K562 (cell line): ENCODE data around the gene ATOH8. TPM values are rescaled to one million over a fixed set of nuclear protein-coding genes. Genes with fewer than 3 reads are reported as not detected.

Experiments
- ATAC-seq: fragments of 200-7000 bp; cut with Tn5 transposase; 3 replicates; pipeline ENCODE4 v1.9.1; 2020; ENCODE audit warnings: moderate library complexity
- BruUV-seq: library from RNA; stranded (reverse); fragments of 400-500 nt; replicated peaks from 2 replicates; lab custom pipeline; 2021; lab: Mats Ljungman, UMichigan
- CTCF ChIA-PET: fragments of 300-600 bp; formaldehyde crosslinking; extraction: SDS; loops from one replicate; lab custom pipeline; 2021; ENCODE audit warnings: low intra/inter-chr PET ratio; lab: Yijun Ruan, JAX
- POLR2A ChIA-PET: fragments of 300-600, 350-650 bp; sonication (Branson Sonifier 250); formaldehyde crosslinking; extraction: SDS; loops from one replicate; lab custom pipeline; 2021; ENCODE audit warnings: antibody characterized with exemption, inconsistent platforms; lab: Yijun Ruan, JAX
- DNase-seq, 4 experiments: peaks; one replicate each; pipeline versions ENCODE4 v3.0.0 to v3.0.0-alpha.2; 2011 to 2018; ENCODE audit warnings: low spot score in 3 of 4, mixed read lengths in 3 of 4; ENCODE audit errors: extremely low read depth in 1 of 4
- FAIRE-seq: peaks from 2 replicates; lab custom pipeline; 2011; peaks lifted over from hg19 to GRCh38; lab: Jason Lieb, UNC
- H2AFZ ChIP-seq: 2 replicates; pipeline ENCODE4 v1.6.0; 2011; ENCODE audit warnings: low read depth, low read length, control low read depth, inconsistent platforms
- H3K27ac ChIP-seq: fragments of 200-600 bp; 3 replicates; pipeline ENCODE4 v1.8.0; 2011; ENCODE audit warnings: low read depth, mild to moderate bottlenecking, control low read depth, inconsistent platforms, low read length, moderate library complexity, mixed read lengths; ENCODE audit errors: extremely low read depth
- H3K27me3 ChIP-seq, 2 experiments: fragments of 300-600 bp in 1 of 2; 2 replicates in 1 of 2; 3 replicates in 1 of 2; pipeline versions ENCODE4 v1.6.0 to v1.8.0; 2011; ENCODE audit warnings: inconsistent platforms in 2 of 2, low read length in 2 of 2, mild to moderate bottlenecking in 1 of 2, mixed read lengths in 1 of 2, moderate library complexity in 1 of 2; ENCODE audit not compliant: control insufficient read depth in 2 of 2, insufficient read depth in 2 of 2
- H3K36me3 ChIP-seq: fragments of 300-600 bp; 3 replicates; pipeline ENCODE4 v1.8.0; 2011; ENCODE audit warnings: mild to moderate bottlenecking, low read length, inconsistent platforms; ENCODE audit not compliant: control insufficient read depth, insufficient read depth
- H3K4me1 ChIP-seq, 2 experiments: fragments of 200-600 bp in 1 of 2; replicated peaks in 1 of 2; 2 replicates in 1 of 2; 3 replicates in 1 of 2; pipeline versions ENCODE4 v1.5.1 to v1.8.0; 2011; ENCODE audit warnings: inconsistent platforms in 2 of 2, low read length in 2 of 2, mild to moderate bottlenecking in 1 of 2, mixed read lengths in 1 of 2, moderate library complexity in 1 of 2; ENCODE audit not compliant: control insufficient read depth in 2 of 2, insufficient read depth in 2 of 2
- H3K4me2 ChIP-seq: 2 replicates; pipeline ENCODE4 v1.6.1; 2011; ENCODE audit warnings: low read length, control low read depth, inconsistent platforms, mixed read lengths; ENCODE audit not compliant: insufficient read depth
- H3K4me3 ChIP-seq: fragments of 200-600 bp; sonication (generic), shearing (Covaris generic); 2 replicates; pipeline ENCODE4 v1.5.1; 2016; ENCODE audit warnings: control low read depth, inconsistent platforms
- H3K79me2 ChIP-seq: fragments of 200-600 bp; 3 replicates; pipeline ENCODE4 v1.8.0; 2011; ENCODE audit warnings: low read length, inconsistent platforms; ENCODE audit not compliant: control insufficient read depth, insufficient read depth
- H3K9ac ChIP-seq, 2 experiments: 2 replicates each; pipeline versions ENCODE4 v1.6.0 to v1.6.1; 2011; ENCODE audit warnings: low read depth in 2 of 2, low read length in 2 of 2, control low read depth in 1 of 2, inconsistent platforms in 1 of 2, mild to moderate bottlenecking in 1 of 2, mixed read lengths in 1 of 2; ENCODE audit not compliant: insufficient read depth in 1 of 2
- H3K9me1 ChIP-seq: one replicate; pipeline ENCODE4 v1.6.0; 2011; ENCODE audit warnings: inconsistent platforms, mild to moderate bottlenecking, low read length, moderate library complexity; ENCODE audit not compliant: control insufficient read depth, insufficient read depth
- H3K9me3 ChIP-seq: replicated peaks from 2 replicates; pipeline ENCODE4 v1.5.1; 2011; ENCODE audit warnings: low read depth, low read length, inconsistent platforms; ENCODE audit not compliant: control insufficient read depth, insufficient read depth
- H4K20me1 ChIP-seq: replicated peaks from 2 replicates; pipeline ENCODE4 v1.6.1; 2011; ENCODE audit warnings: low read length, inconsistent platforms, mixed read lengths; ENCODE audit not compliant: control insufficient read depth, insufficient read depth
- PML ChIP-seq: IDR thresholded peaks from 2 replicates; pipeline ENCODE4 v1.6.1; 2012; ENCODE audit warnings: low read length, inconsistent platforms
- SAFB ChIP-seq: fragments of 200-400 bp; formaldehyde crosslinking; IDR thresholded peaks from 2 replicates; pipeline ENCODE4 v1.6.1; 2017; ENCODE audit warnings: low read depth, low read length, borderline replicate concordance
- XRCC5 ChIP-seq: fragments of 200-400 bp; formaldehyde crosslinking; IDR thresholded peaks from 2 replicates; pipeline ENCODE4 v1.6.1; 2017; ENCODE audit warnings: low read depth, mild to moderate bottlenecking, low read length
- WGBS: fragments of 100-300 bp; shearing (Covaris generic); methylation state at CpG from one replicate; pipeline ENCODE4 v1.1.6; 2016; ENCODE audit warnings: low coverage, mixed read lengths; ENCODE audit not compliant: insufficient coverage; ENCODE audit errors: missing lambda C conversion rate; 5-methylcytosine and 5-hydroxymethylcytosine counted together
- in situ Hi-C: fragments of 300-500 bp; cut with MboI; formaldehyde crosslinking; loops from 4 replicates; pipeline ENCODE4 v1.15.0; 2018; ENCODE audit warnings: inconsistent platforms, mixed read lengths
- intact Hi-C: fragments of 100-400 bp; cut with micrococcal nuclease; formaldehyde crosslinking; loops from 2 replicates; pipeline ENCODE4 v1.14.2; 2022
- polyA plus RNA-seq, 8 experiments: library from polyadenylated mRNA; depleted of rRNA in 4 of 8; stranded (reverse) in 5 of 8; unstranded in 3 of 8; fragments of >200 nt; fragmentation: Nextera tagmentation in 2 of 8; fragmentation: Illumina TruSeq in 1 of 8; extraction: Ambion mirVana in 2 of 8; extraction: Trizol in 1 of 8; gene quantifications; 2 replicates each; pipeline versions ENCODE4 v1.2.1 to v1.2.3, GENCODE V29; 2011 to 2014; ENCODE audit warnings: inconsistent platforms in 1 of 8, missing spikeins in 1 of 8
- total RNA-seq, 7 experiments: library from RNA; depleted of rRNA in 6 of 7; stranded (reverse); fragments of >200 nt in 6 of 7; fragmentation: Illumina TruSeq in 2 of 7; extraction: Trizol in 2 of 7; gene quantifications; 2 replicates each; pipeline versions ENCODE4 v1.2.1 to v1.2.3, GENCODE V29; 2011 to 2021; ENCODE audit warnings: low replicate concordance in 1 of 7
- TF ChIP-seq, protein P1 (sequence below): fragments of 250-450 bp; sonication (Bioruptor Pico); IDR thresholded peaks from 2 replicates; pipeline ENCODE4 v1.5.1; 2021; ENCODE audit warnings: mild to moderate bottlenecking
- TF ChIP-seq, protein P2 (sequence below): IDR thresholded peaks from 3 replicates; pipeline ENCODE4 v1.6.1; 2011; ENCODE audit warnings: borderline replicate concordance, mild to moderate bottlenecking, moderate library complexity; ENCODE audit not compliant: insufficient read length; ENCODE audit errors: extremely low read depth
- TF ChIP-seq, protein P3 (sequence below), 3 experiments: IDR thresholded peaks in 2 of 3; conservative IDR thresholded peaks in 1 of 3; 2 replicates each; pipeline ENCODE4 v1.5.1; 2011 to 2012; ENCODE audit warnings: low read length in 3 of 3, mild to moderate bottlenecking in 3 of 3, control low read depth in 2 of 3, improper control_type of control experiment in 1 of 3, inconsistent platforms in 1 of 3, low read depth in 1 of 3, mixed read lengths in 1 of 3, moderate library complexity in 1 of 3; ENCODE audit not compliant: insufficient read depth in 2 of 3
- TF ChIP-seq, protein P4 (sequence below): fragments of 250-450 bp; sonication (Bioruptor Pico); IDR thresholded peaks from 2 replicates; pipeline ENCODE4 v1.5.0; 2021; ENCODE audit warnings: mild to moderate bottlenecking, moderate library complexity

The ATOH8 gene
- total and polyA plus RNA-seq, 9 of the 15 experiments (the other 6 are each of a cell fraction or from before 2014, with no cell fraction given), result not detected

DNA sequence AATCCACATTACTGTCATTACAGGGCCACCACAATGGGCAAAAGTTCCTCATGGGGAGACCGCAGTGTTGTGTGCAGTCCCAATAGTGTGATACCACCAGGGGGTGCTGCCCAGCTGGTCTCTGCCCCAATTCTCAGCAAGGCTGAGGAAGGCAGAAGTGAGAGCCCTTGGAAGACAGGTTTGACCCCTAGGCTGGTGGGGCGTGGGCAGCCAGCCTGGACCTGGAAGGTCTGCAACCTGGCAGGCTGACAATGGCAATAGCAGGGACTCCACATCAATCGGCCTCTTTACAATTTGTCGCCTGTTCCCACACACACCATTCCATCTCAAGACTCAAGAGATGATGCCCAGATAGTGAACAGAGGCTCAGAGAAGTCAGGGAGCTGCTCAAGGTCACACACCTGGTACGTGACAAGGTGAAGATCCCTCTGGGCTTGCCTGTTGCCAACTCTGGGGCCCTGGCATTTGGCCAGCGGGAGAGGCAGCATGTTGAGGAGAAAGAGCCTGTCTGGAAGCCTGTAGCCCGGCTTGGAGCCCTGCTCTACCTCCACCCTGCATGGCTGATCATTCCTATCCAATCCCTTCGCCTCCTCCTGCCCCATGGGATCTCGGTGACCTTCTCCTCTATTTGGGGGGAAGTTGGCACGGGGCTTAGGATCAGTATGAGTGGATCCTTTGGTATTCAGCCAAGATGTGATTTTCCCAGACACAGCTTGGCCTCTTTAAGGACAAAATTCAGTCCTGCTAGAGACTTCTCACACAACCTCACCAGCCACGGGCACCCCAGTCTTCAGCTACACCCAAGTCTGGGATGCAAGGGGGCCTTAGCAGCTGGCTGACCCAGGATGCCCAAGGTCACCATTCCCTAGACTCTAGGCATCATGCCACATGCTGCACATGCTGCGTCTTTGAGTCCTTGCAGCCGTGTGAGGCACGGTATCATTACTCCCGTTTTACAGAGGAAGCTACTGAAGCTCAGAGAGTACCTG lies 2.9 kb upstream of the ATOH8 start:
- Histone ChIP-seq H3K36me3 (no peaks in the 10 kb centered on the region), H3K4me1 (peaks cover 0 to 22% of the 10 kb centered on the region in 2 experiments; a peak in 2 of 5 replicates), H3K9me3 (no peaks in the 10 kb centered on the region), H3K4me3 (no peak overlapping the region), H4K20me1 (peaks cover 25% of the 10 kb centered on the region), H2AFZ (no peak overlapping the region), H3K79me2 (no peaks in the 10 kb centered on the region), H3K4me2 (no peak overlapping the region), H3K9ac (0 out of 4 replicates have a peak overlapping the region, but pooled peaks of 1 of the 2 experiments have one; percentile 3), H3K27me3 (peaks cover 51 to 89% of the 10 kb centered on the region in 2 experiments), H3K27ac (no peak overlapping the region), H3K9me1 (no peaks in the 10 kb centered on the region)
- intact Hi-C loops (loop anchor here (1.0 to 10.0 kb wide), 4 partner anchors 22 to 334 kb away; no protein-coding TSS in a partner anchor), in situ Hi-C loops (no loop called here)
- ATAC-seq (peak; percentile 89), DNase-seq (peak; percentile 55 to 71 (median 61)), FAIRE-seq (peak; percentile 70)
- 3% methylated on average over 15 of the region's 15 CpGs for WGBS
- CTCF ChIA-PET, result interaction anchor here (0.6 to 2.1 kb wide), 3 partner anchors 47 to 328 kb away, joined by 3 to 10 read pairs (median 6); no protein-coding TSS in a partner anchor
- POLR2A ChIA-PET, result interaction anchor here (0.6 kb wide), 1 partner anchor 13 kb away, joined by 4 read pairs; no protein-coding TSS in a partner anchor
- BruUV-seq, result no TSS peak
- TF ChIP-seq SAFB, result no peak
- TF ChIP-seq, protein P1, sequence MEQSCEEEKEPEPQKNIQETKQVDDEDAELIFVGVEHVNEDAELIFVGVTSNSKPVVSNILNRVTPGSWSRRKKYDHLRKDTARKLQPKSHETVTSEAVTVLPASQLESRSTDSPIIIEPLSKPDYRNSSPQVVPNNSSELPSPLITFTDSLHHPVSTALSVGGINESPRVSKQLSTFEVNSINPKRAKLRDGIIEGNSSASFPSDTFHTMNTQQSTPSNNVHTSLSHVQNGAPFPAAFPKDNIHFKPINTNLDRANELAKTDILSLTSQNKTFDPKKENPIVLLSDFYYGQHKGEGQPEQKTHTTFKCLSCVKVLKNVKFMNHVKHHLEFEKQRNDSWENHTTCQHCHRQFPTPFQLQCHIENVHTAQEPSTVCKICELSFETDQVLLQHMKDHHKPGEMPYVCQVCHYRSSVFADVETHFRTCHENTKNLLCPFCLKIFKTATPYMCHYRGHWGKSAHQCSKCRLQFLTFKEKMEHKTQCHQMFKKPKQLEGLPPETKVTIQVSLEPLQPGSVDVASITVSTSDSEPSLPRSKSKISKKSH (CRISPR knock-in tag), result no peak
- TF ChIP-seq, protein P2, sequence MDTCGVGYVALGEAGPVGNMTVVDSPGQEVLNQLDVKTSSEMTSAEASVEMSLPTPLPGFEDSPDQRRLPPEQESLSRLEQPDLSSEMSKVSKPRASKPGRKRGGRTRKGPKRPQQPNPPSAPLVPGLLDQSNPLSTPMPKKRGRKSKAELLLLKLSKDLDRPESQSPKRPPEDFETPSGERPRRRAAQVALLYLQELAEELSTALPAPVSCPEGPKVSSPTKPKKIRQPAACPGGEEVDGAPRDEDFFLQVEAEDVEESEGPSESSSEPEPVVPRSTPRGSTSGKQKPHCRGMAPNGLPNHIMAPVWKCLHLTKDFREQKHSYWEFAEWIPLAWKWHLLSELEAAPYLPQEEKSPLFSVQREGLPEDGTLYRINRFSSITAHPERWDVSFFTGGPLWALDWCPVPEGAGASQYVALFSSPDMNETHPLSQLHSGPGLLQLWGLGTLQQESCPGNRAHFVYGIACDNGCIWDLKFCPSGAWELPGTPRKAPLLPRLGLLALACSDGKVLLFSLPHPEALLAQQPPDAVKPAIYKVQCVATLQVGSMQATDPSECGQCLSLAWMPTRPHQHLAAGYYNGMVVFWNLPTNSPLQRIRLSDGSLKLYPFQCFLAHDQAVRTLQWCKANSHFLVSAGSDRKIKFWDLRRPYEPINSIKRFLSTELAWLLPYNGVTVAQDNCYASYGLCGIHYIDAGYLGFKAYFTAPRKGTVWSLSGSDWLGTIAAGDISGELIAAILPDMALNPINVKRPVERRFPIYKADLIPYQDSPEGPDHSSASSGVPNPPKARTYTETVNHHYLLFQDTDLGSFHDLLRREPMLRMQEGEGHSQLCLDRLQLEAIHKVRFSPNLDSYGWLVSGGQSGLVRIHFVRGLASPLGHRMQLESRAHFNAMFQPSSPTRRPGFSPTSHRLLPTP, result no peak
- TF ChIP-seq XRCC5, result 0 out of 2 replicates have a peak, but pooled peaks have one; percentile 44
- TF ChIP-seq, protein P3, sequence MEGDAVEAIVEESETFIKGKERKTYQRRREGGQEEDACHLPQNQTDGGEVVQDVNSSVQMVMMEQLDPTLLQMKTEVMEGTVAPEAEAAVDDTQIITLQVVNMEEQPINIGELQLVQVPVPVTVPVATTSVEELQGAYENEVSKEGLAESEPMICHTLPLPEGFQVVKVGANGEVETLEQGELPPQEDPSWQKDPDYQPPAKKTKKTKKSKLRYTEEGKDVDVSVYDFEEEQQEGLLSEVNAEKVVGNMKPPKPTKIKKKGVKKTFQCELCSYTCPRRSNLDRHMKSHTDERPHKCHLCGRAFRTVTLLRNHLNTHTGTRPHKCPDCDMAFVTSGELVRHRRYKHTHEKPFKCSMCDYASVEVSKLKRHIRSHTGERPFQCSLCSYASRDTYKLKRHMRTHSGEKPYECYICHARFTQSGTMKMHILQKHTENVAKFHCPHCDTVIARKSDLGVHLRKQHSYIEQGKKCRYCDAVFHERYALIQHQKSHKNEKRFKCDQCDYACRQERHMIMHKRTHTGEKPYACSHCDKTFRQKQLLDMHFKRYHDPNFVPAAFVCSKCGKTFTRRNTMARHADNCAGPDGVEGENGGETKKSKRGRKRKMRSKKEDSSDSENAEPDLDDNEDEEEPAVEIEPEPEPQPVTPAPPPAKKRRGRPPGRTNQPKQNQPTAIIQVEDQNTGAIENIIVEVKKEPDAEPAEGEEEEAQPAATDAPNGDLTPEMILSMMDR (IDR thresholded peaks at IDR 0.05 in 2 of 3, conservative IDR thresholded peaks at IDR 0.05 in 1 of 3; ENCODE audit: insufficient read depth in 2 of 3, low read depth in 1 of 3, low read length in 3 of 3), result peak; percentile 77 to 84 (median 78)
- no peak for TF ChIP-seq PML
- TF ChIP-seq, protein P4, sequence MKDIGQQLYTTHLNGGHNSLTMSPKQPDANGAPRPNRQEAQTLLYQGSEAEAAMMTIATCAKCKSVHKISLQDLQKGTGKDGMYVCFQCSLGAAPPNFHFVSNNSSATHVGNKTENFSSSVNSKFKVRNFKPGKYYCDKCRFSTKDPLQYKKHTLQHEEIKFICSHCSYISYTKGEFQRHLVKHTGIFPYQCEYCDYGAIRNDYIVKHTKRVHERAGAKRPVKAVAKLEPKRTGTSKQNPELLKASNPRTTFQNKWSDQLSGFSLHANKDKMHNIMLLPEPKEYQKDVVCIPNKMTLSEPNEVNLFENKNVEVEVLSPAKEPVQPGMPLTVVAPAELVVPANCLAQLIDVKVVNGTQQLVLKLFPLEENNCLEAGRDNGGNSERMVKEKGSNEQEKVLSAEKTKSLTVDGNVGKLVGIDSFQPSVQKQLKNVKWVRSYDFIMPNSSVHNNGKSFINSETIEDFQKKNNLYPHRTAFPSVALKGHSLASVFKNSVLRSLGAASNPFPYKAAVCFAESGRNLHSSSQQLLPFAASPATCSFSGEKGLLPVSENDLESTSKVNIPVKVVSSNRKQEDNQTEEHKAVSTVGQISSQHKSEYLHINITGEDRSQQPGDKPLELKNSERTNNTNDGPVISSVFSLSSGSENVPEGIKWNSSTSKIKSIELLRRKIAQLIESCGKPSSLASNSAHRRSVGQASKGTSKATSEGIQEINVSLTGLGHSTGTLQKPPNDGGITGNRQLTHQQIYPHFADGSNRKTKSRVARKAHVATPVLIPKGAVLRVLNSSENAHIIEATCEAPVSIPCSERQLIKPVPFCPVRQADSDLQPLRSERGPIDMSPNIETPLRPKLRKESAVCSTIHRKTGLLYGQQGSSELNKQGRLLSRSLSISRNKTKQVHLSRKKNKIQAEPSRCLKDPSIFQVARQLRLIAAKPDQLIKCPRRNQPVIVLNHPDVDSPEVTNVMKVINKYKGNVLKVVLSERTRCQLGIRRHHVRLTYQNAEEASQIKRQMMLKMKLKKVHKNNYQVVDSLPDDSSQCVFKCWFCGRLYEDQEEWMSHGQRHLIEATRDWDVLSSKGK (CRISPR knock-in tag), result no peak
